NB4 (cell line): ENCODE measurements around the gene GPX5.

Experiments
- DNase-seq: peaks from one replicate; pipeline ENCODE4 v3.0.0; 2010; ENCODE audit warnings: low read depth
- H3K4me3 ChIP-seq: one replicate; pipeline ENCODE4 v1.5.1; 2011; ENCODE audit warnings: mild to moderate bottlenecking, low read depth, low read length, moderate library complexity
- CTCF ChIP-seq: IDR thresholded peaks from one replicate; pipeline ENCODE4 v1.5.1; 2012; ENCODE audit warnings: low read depth, low read length
- MYC ChIP-seq: IDR thresholded peaks from 2 replicates; pipeline ENCODE4 v1.6.1; 2011; ENCODE audit warnings: low read depth, low read length
- POLR2A ChIP-seq: IDR thresholded peaks from 2 replicates; pipeline ENCODE4 v1.6.1; 2011; ENCODE audit warnings: mild to moderate bottlenecking; ENCODE audit not compliant: insufficient read length; ENCODE audit errors: extremely low read depth
- TF ChIP-seq, protein P1 (sequence below): IDR thresholded peaks from 2 replicates; pipeline ENCODE4 v1.6.1; 2011; ENCODE audit warnings: low read depth, low read length

The GPX5 gene

DNA sequence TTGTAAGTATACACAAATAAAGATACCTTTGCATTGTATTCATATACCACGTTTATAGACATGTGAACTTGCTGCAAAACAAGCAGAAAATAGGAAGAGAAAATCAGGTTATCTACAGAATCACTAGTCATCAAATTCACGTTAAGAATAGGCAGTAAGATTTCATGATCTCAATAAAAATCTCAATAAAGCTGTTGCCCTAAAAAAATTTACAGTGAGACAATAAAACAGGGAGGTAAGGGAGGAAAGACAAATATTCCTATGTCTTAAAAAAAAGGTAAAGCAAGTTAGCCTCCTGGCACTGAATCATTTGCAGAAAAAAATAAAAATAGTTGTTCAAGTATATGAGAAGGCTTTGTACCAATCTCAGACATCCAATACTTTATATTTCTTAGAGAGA, 44.1 kb downstream of the GPX5 start:
- TF ChIP-seq CTCF (no peak), MYC (no peak), POLR2A (no peak)
- TF ChIP-seq, protein P1, sequence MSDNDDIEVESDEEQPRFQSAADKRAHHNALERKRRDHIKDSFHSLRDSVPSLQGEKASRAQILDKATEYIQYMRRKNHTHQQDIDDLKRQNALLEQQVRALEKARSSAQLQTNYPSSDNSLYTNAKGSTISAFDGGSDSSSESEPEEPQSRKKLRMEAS: no peak
- H3K4me3 ChIP-seq: no peak overlapping the region
- DNase-seq: no peak

DNA sequence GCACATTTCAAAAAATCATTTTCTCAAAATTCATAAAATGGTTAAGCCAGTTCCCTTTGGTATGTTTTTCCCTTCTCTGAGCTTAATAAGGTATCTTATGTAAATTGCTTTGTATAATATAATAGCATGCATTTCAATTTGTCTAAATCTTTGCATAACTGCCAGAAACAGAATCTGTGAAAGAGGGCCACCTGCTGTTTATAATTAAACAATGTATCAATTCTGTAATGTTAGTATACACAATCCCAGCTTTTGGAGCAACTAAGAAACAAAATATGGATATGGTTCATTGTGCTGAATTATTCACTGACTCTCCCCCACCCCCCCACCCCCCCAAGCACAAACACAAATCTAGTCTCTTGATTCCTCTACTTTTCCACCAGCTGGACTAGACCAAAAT, 54.8 kb downstream of the GPX5 start:
- TF ChIP-seq, protein P1: no peak
- TF ChIP-seq CTCF: peak; percentile 12
- H3K4me3 ChIP-seq: no peak overlapping the region
- DNase-seq: peak; percentile 44

DNA sequence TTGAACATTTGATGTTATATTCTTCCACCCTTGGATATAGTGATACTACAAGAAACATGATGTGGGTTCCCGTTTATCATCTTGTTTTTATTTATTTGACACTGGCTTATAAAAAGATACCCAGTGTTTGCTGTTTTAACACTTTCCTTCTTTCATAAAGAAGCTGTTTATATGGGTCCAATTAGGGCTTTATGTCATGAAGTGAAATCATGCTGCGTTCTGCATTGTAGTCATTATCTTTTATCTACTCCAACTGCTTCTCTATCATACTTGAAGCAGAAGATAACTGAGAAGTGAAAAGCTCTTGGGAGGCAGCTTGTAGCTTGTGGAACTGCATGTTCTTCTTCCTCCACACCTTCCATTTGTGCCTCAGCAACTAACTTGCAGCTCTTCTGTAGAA, 57.8 kb downstream of the GPX5 start:
- DNase-seq: no peak
- TF ChIP-seq POLR2A (no peak), CTCF (no peak), MYC (no peak)
- TF ChIP-seq, protein P1: no peak
- H3K4me3 ChIP-seq: no peak overlapping the region
